Stimulated activated CD8-positive, alpha-beta memory T cell treated with anti-CD3 and anti-CD28 coated beads, Interleukin-15, amount 100 ng/mL, for 4 hours (primary cell): ENCODE results near the gene EIF3I.
"Not testable (repeated sequence)": the region's sequence is repeated elsewhere in the genome, so short reads cannot be mapped to it uniquely, and the experiment has no call there.

Experiments used
- DNase-seq, 2 donors: peaks; one replicate each; pipeline ENCODE4 v3.0.0-alpha.2; 2020; ENCODE audit warnings: low read depth in 2 of 2

The EIF3I gene

DNA sequence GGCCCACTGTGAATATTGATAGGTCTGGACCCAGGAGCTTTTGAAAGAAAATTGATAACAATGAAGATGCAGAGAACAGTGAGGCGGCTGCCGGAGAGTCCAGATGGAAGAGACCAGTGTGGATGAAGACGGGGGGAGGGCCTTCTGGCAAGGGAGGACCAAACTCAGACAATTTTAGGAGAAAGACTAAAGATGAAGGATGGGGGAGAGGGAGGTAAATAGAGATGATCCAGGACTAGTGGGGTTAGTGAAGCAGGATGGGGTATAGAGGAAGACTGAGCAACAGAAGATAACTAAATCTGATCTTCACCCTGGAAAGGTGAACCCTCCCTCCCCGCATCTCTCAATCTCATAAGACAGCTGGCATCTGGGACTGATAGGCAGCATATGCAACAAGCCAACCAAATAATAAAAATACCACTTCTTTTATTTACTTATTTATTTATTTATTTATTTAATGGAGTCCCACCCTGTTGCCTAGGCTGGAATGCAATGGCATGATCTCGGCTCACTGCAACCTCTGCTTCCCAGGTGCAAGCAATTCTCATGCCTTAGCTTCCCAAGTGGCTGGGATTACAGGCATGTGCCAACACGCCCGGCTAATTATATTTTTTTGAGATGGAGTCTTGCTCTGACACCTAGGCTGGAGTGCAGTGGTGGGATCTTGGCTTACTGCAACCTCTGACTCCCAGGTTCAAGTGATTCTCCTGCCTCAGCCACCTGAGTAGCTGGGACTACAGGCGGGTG is 10.5 kb downstream of the EIF3I start:
- DNase-seq, result no peak

GRCh38 chr1:32234792-32235191 is 12.6 kb downstream of the EIF3I start:
- no peak for DNase-seq

GRCh38 chr1:32239337-32239736 is 17.1 kb downstream of the EIF3I start:
- DNase-seq, result no peak

GRCh38 chr1:32239790-32240139 is 17.6 kb downstream of the EIF3I start:
- DNase-seq, result no peak

DNA sequence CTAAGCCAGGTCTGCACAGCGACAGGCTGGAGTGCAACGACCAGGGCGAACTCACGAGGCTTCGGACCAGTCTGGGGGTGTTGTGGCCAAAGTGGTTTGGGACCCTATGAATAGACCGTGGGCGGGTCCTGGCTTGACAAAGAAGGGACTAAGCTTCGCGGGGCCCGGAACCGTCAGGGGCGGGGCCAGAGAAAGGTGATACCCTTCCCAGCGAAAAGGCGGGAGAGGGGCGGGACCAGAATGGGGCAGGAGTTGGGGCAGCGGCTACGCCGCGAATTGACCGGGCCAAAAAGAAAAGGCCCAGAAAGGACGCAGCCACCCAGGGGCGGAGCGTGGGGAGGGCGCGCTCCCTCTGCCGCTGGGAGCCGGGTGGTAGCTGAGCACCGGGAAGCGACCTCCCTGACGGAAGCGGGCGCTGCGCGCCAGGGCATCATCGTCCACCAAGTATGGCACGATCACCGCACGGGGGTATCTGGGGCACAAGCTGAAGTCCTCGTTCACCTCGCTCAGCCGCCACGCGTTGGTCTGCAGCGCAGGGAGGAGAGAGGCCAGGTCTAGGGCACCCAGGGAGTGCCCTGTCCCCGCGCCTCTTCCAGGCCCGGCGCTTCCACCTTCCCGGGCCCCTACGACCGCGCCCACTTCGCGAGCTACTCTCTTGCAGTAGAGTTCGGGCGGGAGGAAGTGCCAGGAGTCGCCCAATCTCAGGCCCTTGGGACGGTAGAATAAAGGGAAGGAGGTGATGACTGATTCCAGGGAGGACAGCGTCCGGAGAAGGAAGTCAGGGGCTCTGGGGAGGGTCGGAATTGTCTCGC is 18.1 kb downstream of the EIF3I start:
- DNase-seq, result peak in 1 of 2 donors; percentile 30

DNA sequence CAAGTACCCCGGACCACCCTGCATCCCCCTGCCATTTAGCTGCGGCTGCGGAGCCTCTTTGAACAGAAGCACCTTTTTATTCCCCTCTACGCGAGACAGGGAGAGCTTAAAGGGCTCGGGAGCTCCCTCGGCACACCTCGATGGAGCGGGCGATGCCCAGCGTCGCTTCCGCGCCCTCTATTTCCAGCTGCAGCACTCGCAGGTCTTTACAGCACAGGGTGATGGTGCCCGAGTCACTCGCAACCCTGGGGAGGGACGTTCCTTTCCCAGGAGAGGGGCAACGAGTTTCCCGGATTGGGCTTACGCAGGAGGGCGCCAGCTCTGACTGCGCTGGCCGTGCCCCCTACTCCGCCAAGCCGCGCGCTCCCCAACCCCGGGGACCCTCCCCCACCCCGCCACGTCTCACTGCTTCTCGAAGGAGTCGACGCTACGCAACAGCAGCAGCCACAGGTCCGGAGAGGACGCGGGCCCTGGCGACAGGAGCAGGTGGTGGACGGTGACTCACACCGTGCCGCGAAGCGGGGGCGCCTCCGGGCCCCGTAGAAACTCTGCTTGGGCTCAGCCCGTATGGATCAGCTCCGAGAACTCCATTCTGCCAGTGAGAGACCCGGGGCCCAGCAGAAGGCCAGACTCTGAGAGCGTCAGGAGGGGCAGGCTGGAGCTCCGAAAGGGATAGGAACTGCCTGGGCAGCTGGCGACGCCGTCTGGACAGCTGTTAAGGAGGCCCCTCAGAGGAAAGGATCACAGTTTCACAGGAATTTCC is 19.0 kb downstream of the EIF3I start:
- no peak for DNase-seq

GRCh38 chr1:32242341-32242851 is 20.2 kb downstream of the EIF3I start:
- DNase-seq, result no peak

- DNase-seq, result no peak
Measured at GRCh38 chr1:32246888-32247273, 24.7 kb downstream of the EIF3I start, which contains the start of gene FAM167B. Gene FAM167B (plus strand): TSS chr1:32247222. CDS start chr1:32247422, 200 bp downstream.

GRCh38 chr1:32247452-32247851 is 25.2 kb downstream of the EIF3I start:
- no peak for DNase-seq

- DNase-seq, result peak in 1 of 2 donors; percentile 54
Measured at GRCh38 chr1:32247983-32248889, 26.0 kb downstream of the EIF3I start.

- peak; percentile 64 to 71 for DNase-seq
Measured at GRCh38 chr1:32249831-32250525, 27.8 kb downstream of the EIF3I start.

DNA sequence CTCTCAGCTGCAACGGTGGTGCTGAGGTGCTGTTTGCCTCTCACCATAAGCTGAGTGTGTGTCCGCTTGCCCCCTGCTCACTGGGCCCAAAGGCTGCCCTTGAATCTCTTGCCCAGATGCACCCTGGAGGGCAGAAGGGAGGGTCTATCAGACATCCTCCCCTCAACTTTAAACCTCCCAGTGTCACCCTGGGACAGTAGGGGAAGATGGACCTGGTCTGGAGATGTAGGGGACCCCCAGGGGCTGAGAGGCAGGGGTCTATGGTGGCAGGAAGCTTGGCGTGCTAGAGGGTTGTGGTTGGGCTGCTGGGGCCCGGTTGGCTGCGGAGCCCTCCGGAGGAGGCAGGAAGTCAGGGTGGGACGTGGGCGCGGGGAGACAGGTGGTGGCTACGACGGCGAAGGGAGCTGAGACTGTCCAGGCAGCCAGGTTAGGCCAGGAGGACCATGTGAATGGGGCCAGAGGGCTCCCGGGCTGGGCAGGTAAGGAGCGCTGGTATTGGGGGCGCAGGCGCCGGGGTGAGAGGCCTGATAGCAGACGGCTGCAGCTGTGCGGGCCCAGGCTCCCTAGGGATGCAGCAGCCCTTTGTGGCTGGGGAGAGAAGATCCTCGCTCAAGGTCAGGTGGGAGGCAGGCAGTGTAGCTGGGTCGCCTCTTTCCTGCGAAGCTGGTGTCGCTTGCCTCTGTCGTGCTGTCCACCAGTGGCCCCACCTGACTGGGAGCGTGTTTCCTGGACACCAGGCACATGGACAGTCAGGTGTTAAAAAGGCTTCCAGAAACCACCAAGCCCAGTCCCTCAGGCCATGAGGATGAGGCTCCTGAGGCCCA is 28.9 kb downstream of the EIF3I start, which contains the start of gene LCK:
Gene LCK, plus strand, starts transcription at position 373 of the 824 bp plus-strand sequence. CDS start 23,065 bp downstream, outside the sequence.
- DNase-seq, result peak in 1 of 2 donors; percentile 44

GRCh38 chr1:32255072-32256071 is 33.2 kb downstream of the EIF3I start:
- no peak for DNase-seq

DNA sequence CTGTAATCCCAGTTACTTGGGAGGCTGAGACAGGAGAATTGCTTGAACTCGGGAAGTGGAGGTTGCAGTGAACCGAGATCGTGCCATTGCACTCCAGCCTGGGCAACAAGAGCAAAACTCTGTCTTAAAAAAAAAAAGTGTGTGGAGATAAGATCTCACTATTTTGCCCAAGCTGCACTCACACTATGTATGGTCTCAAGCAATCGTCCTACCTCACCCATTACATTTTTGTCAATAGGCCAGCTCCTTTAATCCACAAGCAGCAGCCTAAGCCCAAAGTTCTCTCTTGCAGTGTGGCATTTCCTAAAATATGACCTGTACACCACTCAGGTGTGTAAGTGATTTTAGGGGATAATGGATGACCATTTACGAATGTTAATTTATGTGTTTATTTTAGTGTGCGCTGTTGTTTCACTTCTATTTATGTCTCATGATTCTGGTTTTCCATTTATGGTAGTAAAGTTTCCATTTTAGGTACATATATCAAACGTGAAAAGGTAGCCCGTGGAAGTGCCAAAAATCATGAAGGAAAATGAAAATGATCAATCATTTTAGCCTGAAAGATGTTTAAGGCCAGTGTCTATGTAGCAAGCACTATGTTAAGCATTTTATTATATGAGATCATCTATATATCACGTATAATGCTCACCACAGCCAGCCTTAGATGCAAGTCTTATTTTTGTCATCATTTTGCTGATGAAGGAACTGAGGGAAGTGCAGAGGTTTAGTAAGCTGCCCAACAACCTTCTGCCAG is 34.4 kb downstream of the EIF3I start:
- DNase-seq, result no peak

DNA sequence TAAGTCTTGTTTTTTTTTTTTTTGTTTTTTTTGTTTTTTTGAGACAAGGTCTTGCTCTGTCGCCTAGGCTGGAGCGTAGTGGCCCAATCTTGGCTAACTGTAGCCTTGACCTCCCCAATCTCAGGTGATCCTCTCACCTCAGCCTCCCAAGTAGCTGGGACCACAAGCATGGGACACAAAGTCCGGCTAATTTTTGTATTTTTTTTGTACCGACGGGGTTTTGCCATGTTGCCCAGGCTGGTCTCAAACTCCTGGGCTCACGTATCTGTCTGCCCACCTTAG is 35.0 kb downstream of the EIF3I start:
- no peak for DNase-seq

DNA sequence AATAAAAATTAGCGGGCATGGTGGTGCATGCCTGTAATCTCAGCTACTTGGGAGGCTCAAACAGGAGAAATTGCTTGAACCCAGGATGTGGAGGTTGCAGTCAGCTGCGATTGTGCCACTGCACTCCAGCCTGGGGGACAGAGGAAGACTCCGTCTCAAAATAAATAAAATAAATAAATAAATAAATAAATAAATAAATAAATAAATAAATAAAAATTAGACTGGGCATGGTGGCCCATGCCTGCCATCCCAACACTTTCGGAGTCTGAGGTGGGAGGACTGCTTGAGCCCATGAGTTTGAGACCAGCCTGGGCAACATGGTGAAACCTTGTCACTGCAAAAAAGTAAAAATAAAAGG is 41.0 kb downstream of the EIF3I start:
- DNase-seq, result not testable (repeated sequence)

GRCh38 chr1:32263744-32264143 is 41.5 kb downstream of the EIF3I start:
- DNase-seq, result no peak

GRCh38 chr1:32265846-32266245 is 43.6 kb downstream of the EIF3I start:
- DNase-seq, result no peak
